Measurements from ENCODE around the gene PKD1L1. TPM values are rescaled to one million over a fixed set of nuclear protein-coding genes. Genes with fewer than 3 reads are reported as not detected.

PKD1L1 gene
- total RNA-seq, 1 experiment from 2014 or later = 0.17 TPM

DNA sequence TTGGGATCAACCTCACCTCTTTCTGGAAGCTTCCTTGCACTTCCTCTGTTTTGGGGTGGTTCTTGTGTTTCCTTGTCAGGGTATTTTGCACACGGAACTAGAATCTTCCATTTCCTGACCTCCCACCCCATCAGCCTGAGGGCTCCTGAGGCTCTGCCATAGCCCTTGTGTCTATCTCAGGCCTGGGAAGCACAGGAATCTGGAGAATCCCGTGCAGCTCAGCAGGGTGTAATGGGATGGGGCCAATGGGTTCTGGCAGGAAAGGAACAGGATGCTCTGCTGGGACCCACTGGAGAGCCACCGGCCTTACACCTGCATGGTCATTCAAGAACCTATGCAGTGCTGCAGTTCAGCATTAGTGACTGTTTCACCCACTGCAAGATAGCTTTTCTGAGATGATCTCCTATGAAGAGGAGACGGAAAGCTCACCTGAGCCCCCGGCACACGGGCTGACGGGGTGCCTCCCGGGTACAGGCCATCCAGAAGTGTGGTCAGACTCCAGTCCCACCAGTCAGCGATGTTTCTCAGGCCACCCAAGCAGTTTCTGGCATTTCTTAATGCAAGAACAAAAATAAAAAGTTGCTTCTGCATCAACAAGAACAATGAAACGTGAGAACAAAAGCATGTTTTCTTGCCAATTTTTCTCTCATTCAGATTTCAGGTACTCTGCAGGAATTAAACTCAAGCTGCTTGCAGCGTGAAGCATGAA, 133.2 kb downstream of the PKD1L1 start:
- no peak overlapping the region for H3K56ac ChIP-seq (ENCODE audit: insufficient read length, low read depth, low read length)
- H3K4me2 ChIP-seq (ENCODE audit: insufficient read depth, insufficient read length, low read length) = no peak overlapping the region
- H3K9ac ChIP-seq (ENCODE audit: extremely low read depth, insufficient read length, low read length) = no peak overlapping the region
- no peaks in the 10 kb centered on the region for H3K79me1 ChIP-seq (ENCODE audit: insufficient read depth, low read depth, low read length, poor library complexity, severe bottlenecking)
- H2BK5ac ChIP-seq (ENCODE audit: insufficient read length, low read length) = no peak overlapping the region
- Mint-ChIP-seq H3K27ac (no peak overlapping the region; a peak in 1 of 7 replicates), H3K4me3 (no peak overlapping the region), H3K4me1 (peaks cover 5 to 14% of the 10 kb centered on the region in 2 experiments), H3K27me3 (ENCODE audit: low read depth) (no peaks in the 10 kb centered on the region; the same call in 1 of the 2 replicates), H3K36me3 (ENCODE audit: insufficient read depth in 1 of 3, low read depth in 3 of 3) (no peaks in the 10 kb centered on the region), H3K9me3 (no peaks in the 10 kb centered on the region)
- DNase-seq = peak; percentile 76
- no peaks in the 10 kb centered on the region for H3K27me3 ChIP-seq (ENCODE audit: insufficient read depth, low read length)
- H2BK120ac ChIP-seq (ENCODE audit: low read depth, low read length, poor library complexity, severe bottlenecking) = no peak overlapping the region
- no peak overlapping the region for H3T11ph ChIP-seq (ENCODE audit: low read length)
- H2AK5ac ChIP-seq (ENCODE audit: insufficient read length, low read length) = no peak overlapping the region
- WGBS (ENCODE audit: extremely low coverage, insufficient read length, low lambda C conversion rate) = no CpG with 5 or more reads among the region's 11 CpGs
- H2BK15ac ChIP-seq (ENCODE audit: low read depth, low read length) = no peak overlapping the region
- no peak overlapping the region for H2BK12ac ChIP-seq (ENCODE audit: insufficient read length, low read depth, low read length)
- H3K4me1 ChIP-seq (ENCODE audit: insufficient read depth, low read length) = no peaks in the 10 kb centered on the region
- no peak overlapping the region for H3K14ac ChIP-seq (ENCODE audit: insufficient read depth, low read length)
- H3K23ac ChIP-seq (ENCODE audit: insufficient read length, low read depth, low read length) = no peak overlapping the region
- H4K8ac ChIP-seq (replicated peaks; ENCODE audit: insufficient read length, low read depth, low read length) = no peak overlapping the region
- H3K27ac ChIP-seq (ENCODE audit: insufficient read length, low read depth, low read length) = no peak overlapping the region
- no peak overlapping the region for H3K4ac ChIP-seq (ENCODE audit: low read depth, low read length)
- H3K9me3 ChIP-seq (ENCODE audit: control insufficient read depth, low read depth, low read length) = no peaks in the 10 kb centered on the region
- no peak overlapping the region for H2BK20ac ChIP-seq (ENCODE audit: low read depth, low read length, poor library complexity, severe bottlenecking)
- H4K91ac ChIP-seq (ENCODE audit: insufficient read length, low read depth, low read length) = no peak overlapping the region
- H2AFZ ChIP-seq (ENCODE audit: low read length) = no peak overlapping the region
- no peaks in the 10 kb centered on the region for H3K79me2 ChIP-seq (ENCODE audit: insufficient read depth, low read length)
- TF ChIP-seq, protein P1, sequence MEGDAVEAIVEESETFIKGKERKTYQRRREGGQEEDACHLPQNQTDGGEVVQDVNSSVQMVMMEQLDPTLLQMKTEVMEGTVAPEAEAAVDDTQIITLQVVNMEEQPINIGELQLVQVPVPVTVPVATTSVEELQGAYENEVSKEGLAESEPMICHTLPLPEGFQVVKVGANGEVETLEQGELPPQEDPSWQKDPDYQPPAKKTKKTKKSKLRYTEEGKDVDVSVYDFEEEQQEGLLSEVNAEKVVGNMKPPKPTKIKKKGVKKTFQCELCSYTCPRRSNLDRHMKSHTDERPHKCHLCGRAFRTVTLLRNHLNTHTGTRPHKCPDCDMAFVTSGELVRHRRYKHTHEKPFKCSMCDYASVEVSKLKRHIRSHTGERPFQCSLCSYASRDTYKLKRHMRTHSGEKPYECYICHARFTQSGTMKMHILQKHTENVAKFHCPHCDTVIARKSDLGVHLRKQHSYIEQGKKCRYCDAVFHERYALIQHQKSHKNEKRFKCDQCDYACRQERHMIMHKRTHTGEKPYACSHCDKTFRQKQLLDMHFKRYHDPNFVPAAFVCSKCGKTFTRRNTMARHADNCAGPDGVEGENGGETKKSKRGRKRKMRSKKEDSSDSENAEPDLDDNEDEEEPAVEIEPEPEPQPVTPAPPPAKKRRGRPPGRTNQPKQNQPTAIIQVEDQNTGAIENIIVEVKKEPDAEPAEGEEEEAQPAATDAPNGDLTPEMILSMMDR (conservative IDR thresholded peaks at IDR 0.05) = no peak
- H4K5ac ChIP-seq (ENCODE audit: insufficient read length, low read depth, low read length) = no peak overlapping the region
- H4K20me1 ChIP-seq (ENCODE audit: control insufficient read depth, insufficient read depth, insufficient read length) = no peaks in the 10 kb centered on the region
- H3K23me2 ChIP-seq (ENCODE audit: insufficient read length, low read depth, low read length, poor library complexity, severe bottlenecking) = no peaks in the 10 kb centered on the region
- no peak overlapping the region for H3K18ac ChIP-seq (ENCODE audit: insufficient read length, low read depth, low read length)
